Loucy (cell line): ENCODE measurements around the gene RPTOR.

Experiments used
- CTCF ChIP-seq: fragments of 200-600 bp; sonication (generic); conservative IDR thresholded peaks from 2 replicates; pipeline ENCODE4 v1.5.1; 2014; ENCODE audit warnings: mild to moderate bottlenecking, antibody characterized with exemption, low read length
- EZH2phosphoT487 ChIP-seq: fragments of 200-600 bp; IDR thresholded peaks from 2 replicates; pipeline ENCODE4 v1.6.1; 2018; ENCODE audit warnings: antibody characterized with exemption, mild to moderate bottlenecking, moderate library complexity, borderline replicate concordance

- no peak for TF ChIP-seq CTCF
- TF ChIP-seq EZH2phosphoT487 = no peak
Measured at GRCh38 chr17:80740141-80740540, 195.5 kb downstream of the RPTOR start.
